Measurements from ENCODE around the gene ATP7A. TPM values are rescaled to one million over a fixed set of nuclear protein-coding genes. Genes with fewer than 3 reads are reported as not detected.

The ATP7A gene
- polyA plus RNA-seq, 2 of the 4 experiments (the other 2 are of a cell fraction), result 6.5 to 12.2 TPM

GRCh38 chrX:77930581-77930980 is 20.1 kb downstream of the ATP7A start:
- POLR2A ChIA-PET, result interaction anchor here (1.2 kb wide), 1 partner anchor 32 kb away, joined by 3 read pairs; the partner anchor contains the start of gene COX7B
- no peak overlapping the region for H3K27ac ChIP-seq
- WGBS (ENCODE audit: missing lambda C conversion rate), result 71% methylated on average over 1 of the region's 1 CpG
- DNase-seq (ENCODE audit: low read depth in 1 of 2, low spot score in 1 of 2), result no peak
- CTCF ChIA-PET, result interaction anchor here (0.9 to 1.9 kb wide), 4 partner anchors 16 to 94 kb away, joined by 3 to 7 read pairs (median 4); partner anchors contain the start of genes ATP7A and COX7B
- H3K4me3 ChIP-seq, result no peak overlapping the region
- H3K4me2 ChIP-seq, result no peak overlapping the region
- TF ChIP-seq JUNB (IDR thresholded peaks at IDR 0.05), result no peak
- ATAC-seq, result no peak
- H3K9me3 ChIP-seq, result no peaks in the 10 kb centered on the region
- peaks cover under 1% of the 10 kb centered on the region; the same call in 1 of the 3 replicates for H3K4me1 ChIP-seq
- peak; percentile 46 for FAIRE-seq

GRCh38 chrX:77935886-77936285 is 25.4 kb downstream of the ATP7A start:
- Histone ChIP-seq H3K4me3 (no peak overlapping the region), H3K4me2 (no peak overlapping the region; the same call in 2 of the 3 replicates), H3K4me1 (peaks cover 41% of the 10 kb centered on the region), H3K27ac (peak overlapping the region; percentile 80 to 94; a peak in 5 of 6 replicates), H3K9me3 (no peaks in the 10 kb centered on the region)
- POLR2A ChIA-PET, result no interaction called here
- ATAC-seq (no peak), FAIRE-seq (peak; percentile 70), DNase-seq (ENCODE audit: low read depth in 1 of 2, low spot score in 1 of 2) (no peak)
- WGBS (ENCODE audit: missing lambda C conversion rate), result 95% methylated on average over 1 of the region's 1 CpG
- CTCF ChIA-PET, result interaction anchor here (1.1 kb wide), 1 partner anchor 94 kb away, joined by 4 read pairs; no protein-coding TSS in a partner anchor
- TF ChIP-seq ZFP36 (IDR thresholded peaks at IDR 0.05; ENCODE audit: borderline replicate concordance, partially characterized antibody) (no peak), SMC3 (IDR thresholded peaks at IDR 0.05) (no peak), REST (IDR thresholded peaks at IDR 0.05) (no peak), RNF2 (IDR thresholded peaks at IDR 0.05; ENCODE audit: borderline replicate concordance, low read depth) (no peak), HOXB13 (CRISPR knock-in tag; IDR thresholded peaks at IDR 0.05; ENCODE audit: low read depth) (no peak), HOXB5 (CRISPR knock-in tag; IDR thresholded peaks at IDR 0.05) (no peak), USF2 (IDR thresholded peaks at IDR 0.05) (no peak)

- DNase-seq (ENCODE audit: low read depth in 1 of 2, low spot score in 1 of 2) (no peak), ATAC-seq (no peak), FAIRE-seq (no peak)
- ChIA-PET CTCF (no interaction called here), POLR2A (no interaction called here)
- Histone ChIP-seq H3K4me1 (peaks cover 41% of the 10 kb centered on the region), H3K4me3 (no peak overlapping the region), H3K9me3 (no peaks in the 10 kb centered on the region), H3K4me2 (peak overlapping the region; percentile 93), H3K27ac (peak overlapping the region; percentile 80 to 94)
- no peak for TF ChIP-seq ATOH8 (CRISPR knock-in tag; IDR thresholded peaks at IDR 0.05; ENCODE audit: low read depth)
- peak in 1 of 2 experiments; percentile 56; a peak in 1 of 4 replicates for TF ChIP-seq CEBPB (IDR thresholded peaks at IDR 0.05)
Observed at GRCh38 chrX:77936299-77936698, 25.8 kb downstream of the ATP7A start.

GRCh38 chrX:77937291-77937690 is 26.8 kb downstream of the ATP7A start:
- Histone ChIP-seq H3K4me2 (peak overlapping the region; percentile 93), H3K9me3 (no peaks in the 10 kb centered on the region), H3K4me3 (no peak overlapping the region), H3K27ac (peak overlapping the region; percentile 86 to 94), H3K4me1 (peaks cover 41% of the 10 kb centered on the region)
- TF ChIP-seq POLR2A (IDR thresholded peaks at IDR 0.05; ENCODE audit: low read length), result no peak
- peak; percentile 98 for TF ChIP-seq MAFK (IDR thresholded peaks at IDR 0.05; ENCODE audit: partially characterized antibody)
- peak; percentile 79 for TF ChIP-seq JUNB (IDR thresholded peaks at IDR 0.05)
- peak; percentile 59; the same call in 1 of the 2 replicates for TF ChIP-seq GATA3 (IDR thresholded peaks at IDR 0.05; ENCODE audit: borderline replicate concordance)
- peak; percentile 69 for TF ChIP-seq FOSL2 (IDR thresholded peaks at IDR 0.05)
- peak; percentile 86 for TF ChIP-seq FOSL2 (CRISPR knock-in tag; IDR thresholded peaks at IDR 0.05)
- peak; percentile 87 for TF ChIP-seq NFE2L2 (conservative IDR thresholded peaks at IDR 0.05; ENCODE audit: low read length)
- ATAC-seq (peak; percentile 83 to 91), FAIRE-seq (peak; percentile 98), DNase-seq (ENCODE audit: low read depth in 1 of 2, low spot score in 1 of 2) (peak in 1 of 2 experiments; percentile 68)
- ChIA-PET CTCF (no interaction called here), POLR2A (no interaction called here)
- 2% methylated on average over 3 of the region's 3 CpGs for WGBS (ENCODE audit: missing lambda C conversion rate)
